ENCODE measurements around the gene HEG1. TPM values are rescaled to one million over a fixed set of nuclear protein-coding genes. Genes with fewer than 3 reads are reported as not detected.

HEG1 gene
- total RNA-seq, 4 donors from 2014 or later, result 13.6 to 22.7 (median 16.8) TPM

DNA sequence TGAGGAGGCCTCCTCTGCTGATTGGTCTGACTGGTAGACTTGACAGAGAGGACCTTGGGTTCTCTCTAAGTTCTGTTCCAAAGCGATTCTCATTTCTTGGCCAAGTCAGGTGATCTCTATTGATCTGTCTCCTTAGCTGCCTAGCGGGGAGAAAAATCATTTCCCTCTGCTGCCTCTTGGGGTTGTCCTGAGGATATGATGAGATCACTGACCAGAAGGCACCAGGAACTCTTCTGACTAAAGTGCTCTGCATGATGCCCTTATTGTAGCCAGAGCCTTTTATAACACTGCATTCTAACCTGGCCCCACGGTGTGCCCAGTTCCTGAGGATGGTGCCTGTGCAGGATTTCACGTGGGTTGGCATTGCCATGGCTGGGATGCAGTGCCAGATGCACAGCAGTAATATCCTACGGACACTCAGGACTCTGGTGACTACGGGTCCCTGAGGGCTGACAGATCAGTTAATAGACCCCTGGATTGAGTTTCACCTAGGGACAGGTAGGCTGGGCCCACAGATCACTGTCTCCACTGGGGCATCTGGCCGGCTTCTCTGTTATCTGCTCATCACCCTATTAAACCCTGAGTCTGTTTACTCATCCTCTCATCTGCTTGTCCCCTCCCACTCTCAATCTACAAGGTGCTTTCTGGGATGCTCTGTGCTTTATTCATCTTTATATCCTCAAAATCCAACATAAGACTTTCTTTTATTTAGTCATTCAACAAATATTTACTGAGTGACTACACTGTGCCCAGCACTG is 3.9 kb upstream of the HEG1 start:
- DNase-seq (ENCODE audit: low spot score in 2 of 2), result no peak
- no peak for TF ChIP-seq POLR2A (IDR thresholded peaks at IDR 0.05)
- TF ChIP-seq, protein P1, sequence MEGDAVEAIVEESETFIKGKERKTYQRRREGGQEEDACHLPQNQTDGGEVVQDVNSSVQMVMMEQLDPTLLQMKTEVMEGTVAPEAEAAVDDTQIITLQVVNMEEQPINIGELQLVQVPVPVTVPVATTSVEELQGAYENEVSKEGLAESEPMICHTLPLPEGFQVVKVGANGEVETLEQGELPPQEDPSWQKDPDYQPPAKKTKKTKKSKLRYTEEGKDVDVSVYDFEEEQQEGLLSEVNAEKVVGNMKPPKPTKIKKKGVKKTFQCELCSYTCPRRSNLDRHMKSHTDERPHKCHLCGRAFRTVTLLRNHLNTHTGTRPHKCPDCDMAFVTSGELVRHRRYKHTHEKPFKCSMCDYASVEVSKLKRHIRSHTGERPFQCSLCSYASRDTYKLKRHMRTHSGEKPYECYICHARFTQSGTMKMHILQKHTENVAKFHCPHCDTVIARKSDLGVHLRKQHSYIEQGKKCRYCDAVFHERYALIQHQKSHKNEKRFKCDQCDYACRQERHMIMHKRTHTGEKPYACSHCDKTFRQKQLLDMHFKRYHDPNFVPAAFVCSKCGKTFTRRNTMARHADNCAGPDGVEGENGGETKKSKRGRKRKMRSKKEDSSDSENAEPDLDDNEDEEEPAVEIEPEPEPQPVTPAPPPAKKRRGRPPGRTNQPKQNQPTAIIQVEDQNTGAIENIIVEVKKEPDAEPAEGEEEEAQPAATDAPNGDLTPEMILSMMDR (IDR thresholded peaks at IDR 0.05), result no peak
- WGBS, 2 donors, result 77 to 85% methylated on average over 7 of the region's 7 CpGs
- H3K4me3 ChIP-seq (ENCODE audit: low read depth, poor library complexity, severe bottlenecking), result no peak overlapping the region
- intact Hi-C loops (cut with DNase I; ENCODE audit: low total_unique reads), result no loop called here

DNA sequence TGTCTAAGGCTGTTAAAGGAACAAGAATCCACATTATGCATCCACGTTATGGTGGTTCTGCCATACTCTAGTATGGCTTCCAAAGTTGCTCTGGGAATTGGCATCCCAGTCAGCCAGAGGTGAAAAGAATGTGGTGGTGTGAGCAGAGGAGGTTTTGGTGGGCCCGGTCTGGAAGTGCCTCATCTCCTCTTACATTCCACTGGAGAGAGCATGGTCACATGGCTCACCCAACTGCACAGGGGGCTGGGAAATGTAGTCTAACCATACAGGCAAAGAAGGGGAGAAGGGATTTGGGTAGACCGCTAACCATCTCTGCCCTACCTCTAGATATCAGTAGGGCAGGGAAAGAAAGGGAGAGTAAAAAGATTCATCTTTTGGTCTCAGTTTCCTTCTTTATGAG is 3.2 kb upstream of the HEG1 start:
- WGBS, 2 donors, result 90 to 100% methylated on average over 3 of the region's 3 CpGs
- no peak overlapping the region for H3K4me3 ChIP-seq (ENCODE audit: low read depth, poor library complexity, severe bottlenecking)
- DNase-seq (ENCODE audit: low spot score in 2 of 2), result no peak
- intact Hi-C loops (cut with DNase I; ENCODE audit: low total_unique reads), result no loop called here
- TF ChIP-seq, protein P1 (IDR thresholded peaks at IDR 0.05), result no peak
- TF ChIP-seq POLR2A (IDR thresholded peaks at IDR 0.05), result no peak

DNA sequence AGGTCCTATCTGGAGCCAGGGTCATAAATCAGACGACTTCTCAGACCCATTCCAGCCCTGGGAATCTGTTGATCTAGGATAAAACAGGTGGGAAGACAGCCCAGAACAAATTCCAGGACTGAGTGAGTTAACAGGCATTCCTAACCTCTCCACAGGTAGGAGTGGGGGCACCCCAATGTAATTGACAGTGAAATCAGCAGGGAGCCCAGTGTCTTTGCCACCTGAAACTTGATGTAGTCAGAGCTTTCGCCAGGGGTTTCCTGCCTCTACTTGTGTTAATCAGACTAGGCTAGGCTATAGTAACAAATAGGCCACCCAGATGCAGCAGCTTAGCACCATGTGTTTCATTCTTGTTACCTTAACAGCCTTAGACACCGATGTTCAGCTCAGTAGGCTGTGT is 2.7 kb upstream of the HEG1 start:
- DNase-seq (ENCODE audit: low spot score in 2 of 2), result no peak
- TF ChIP-seq, protein P1 (IDR thresholded peaks at IDR 0.05), result no peak
- TF ChIP-seq POLR2A (IDR thresholded peaks at IDR 0.05), result no peak
- WGBS, 2 donors, result 70 to 86% methylated on average over 3 of the region's 3 CpGs
- no peak overlapping the region for H3K4me3 ChIP-seq (ENCODE audit: low read depth, poor library complexity, severe bottlenecking)
- intact Hi-C loops (cut with DNase I; ENCODE audit: low total_unique reads), result no loop called here

DNA sequence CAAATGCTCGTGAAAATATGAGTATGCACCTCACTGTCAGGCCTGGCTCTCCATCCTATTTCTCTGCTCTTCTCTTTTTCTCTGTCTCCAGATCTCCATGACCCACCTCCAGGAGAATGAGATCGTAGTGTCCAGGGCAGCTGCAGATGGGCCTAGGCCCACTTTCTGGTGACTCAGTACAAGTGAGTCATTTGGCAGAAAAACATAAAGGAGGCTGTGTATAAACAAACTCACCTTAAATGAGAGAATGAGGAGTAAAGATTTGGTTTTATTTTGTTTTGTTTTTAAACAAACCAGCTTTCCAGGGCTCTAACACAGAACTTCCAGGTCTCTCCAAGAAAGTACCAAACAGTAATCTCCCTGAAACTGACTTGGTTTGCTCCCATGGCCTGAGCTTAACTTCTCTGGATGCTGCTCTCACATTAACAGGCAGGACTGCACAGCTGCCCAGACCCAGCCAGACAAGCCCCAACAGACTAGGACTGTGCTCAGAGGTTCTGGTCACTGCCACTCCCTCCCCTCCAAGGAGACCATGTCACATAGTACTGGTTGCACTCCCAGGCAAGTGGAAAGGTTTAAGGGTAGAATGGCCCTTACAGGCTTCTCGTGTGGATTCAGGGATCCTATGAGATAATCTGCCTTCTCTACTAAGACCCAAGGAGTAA is 1.5 kb upstream of the HEG1 start:
- H3K4me3 ChIP-seq (ENCODE audit: low read depth, poor library complexity, severe bottlenecking), result no peak overlapping the region
- intact Hi-C loops (cut with DNase I; ENCODE audit: low total_unique reads), result no loop called here
- TF ChIP-seq, protein P1 (IDR thresholded peaks at IDR 0.05), result no peak
- TF ChIP-seq POLR2A (IDR thresholded peaks at IDR 0.05), result no peak
- 57 to 69% methylated on average over 3 of the region's 3 CpGs for WGBS, 2 donors
- DNase-seq (ENCODE audit: low spot score in 2 of 2), result no peak

DNA sequence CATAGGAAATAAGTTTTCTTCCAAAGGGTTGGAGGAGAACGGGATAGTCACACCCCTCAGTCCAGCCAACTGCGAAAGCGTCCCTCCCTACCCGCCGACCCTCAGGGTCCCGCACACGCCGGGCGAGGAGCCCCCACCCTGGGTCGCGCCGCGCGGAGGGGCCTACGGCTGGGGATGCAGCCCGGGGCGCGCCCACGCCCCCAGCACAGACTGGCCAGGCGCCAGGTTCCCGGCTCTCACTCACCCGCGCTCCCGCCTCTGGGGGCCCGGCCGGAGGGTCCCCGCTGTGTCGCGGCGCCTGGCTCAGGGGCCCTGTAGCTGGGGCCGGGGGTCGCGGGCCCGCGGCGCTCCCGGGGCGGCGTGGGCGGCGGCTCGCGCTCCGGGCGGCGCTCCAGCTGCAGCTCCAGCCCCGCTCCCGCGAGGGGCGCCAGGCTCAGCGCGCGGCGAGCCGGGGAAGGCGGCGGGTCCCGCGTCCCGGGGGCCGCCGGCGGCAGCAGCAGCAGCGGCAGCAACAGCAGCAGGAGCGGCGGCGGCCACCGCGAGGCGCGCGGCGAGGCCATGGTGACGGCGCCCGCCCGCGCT is 375 bp downstream of the HEG1 start:
- H3K4me3 ChIP-seq (ENCODE audit: low read depth, poor library complexity, severe bottlenecking), result peak overlapping the region; percentile 45
- 0 to 1% methylated on average over 12 to 16 of the region's 78 CpGs for WGBS, 2 donors
- DNase-seq (ENCODE audit: low spot score in 2 of 2), result no peak
- TF ChIP-seq POLR2A (IDR thresholded peaks at IDR 0.05), result no peak
- TF ChIP-seq, protein P1 (IDR thresholded peaks at IDR 0.05), result no peak
- intact Hi-C loops (cut with DNase I; ENCODE audit: low total_unique reads), result no loop called here

Measured in lower leg skin (tissue), 4 donors.